ENCODE measurements around the gene FILIP1L. TPM values are rescaled to one million over a fixed set of nuclear protein-coding genes. Genes with fewer than 3 reads are reported as not detected.
"Not testable (repeated sequence)": the region's sequence is repeated elsewhere in the genome, so short reads cannot be mapped to it uniquely, and the experiment has no call there.

FILIP1L gene
- total RNA-seq, 2 donors from 2014 or later, result 370 to 630 TPM

- intact Hi-C loops (cut with DNase I), result loop anchor here in 1 of 2 donors (10.0 kb wide), 1 partner anchor 194 kb away; no protein-coding TSS in a partner anchor
- no peak for DNase-seq (ENCODE audit: low spot score)
These were observed 53.4 kb downstream of the FILIP1L start for GRCh38 chr3:100060685-100061484.

- intact Hi-C loops (cut with DNase I), result no loop called here
- no peak for DNase-seq (ENCODE audit: low spot score)
These were observed 54.8 kb downstream of the FILIP1L start for GRCh38 chr3:100059472-100059871.

GRCh38 chr3:100057716-100058575 lies 56.4 kb downstream of the FILIP1L start:
- DNase-seq (ENCODE audit: low spot score), result no peak
- intact Hi-C loops (cut with DNase I), result loop anchor here in 1 of 2 donors (1.0 kb wide), 1 partner anchor 12 kb away; no protein-coding TSS in a partner anchor

GRCh38 chr3:100053951-100054620 lies 60.2 kb downstream of the FILIP1L start:
- intact Hi-C loops (cut with DNase I), result no loop called here
- DNase-seq (ENCODE audit: low spot score), result no peak

GRCh38 chr3:100051513-100051912 lies 62.8 kb downstream of the FILIP1L start:
- intact Hi-C loops (cut with DNase I); DNase-seq (ENCODE audit: low spot score): not testable (repeated sequence)

- no peak for DNase-seq (ENCODE audit: low spot score)
- intact Hi-C loops (cut with DNase I), result no loop called here
These were observed 66.1 kb downstream of the FILIP1L start for GRCh38 chr3:100048248-100048647.

- no peak for DNase-seq (ENCODE audit: low spot score)
- intact Hi-C loops (cut with DNase I), result no loop called here
These were observed 66.7 kb downstream of the FILIP1L start for GRCh38 chr3:100047455-100048141.

GRCh38 chr3:100046986-100047385 lies 67.3 kb downstream of the FILIP1L start:
- no peak for DNase-seq (ENCODE audit: low spot score)
- intact Hi-C loops (cut with DNase I), result loop anchor here in 1 of 2 donors (1.0 kb wide), 1 partner anchor 11 kb away; no protein-coding TSS in a partner anchor

GRCh38 chr3:100045696-100046095 lies 68.6 kb downstream of the FILIP1L start:
- peak; percentile 85 for DNase-seq (ENCODE audit: low spot score)
- intact Hi-C loops (cut with DNase I), result loop anchor here in 1 of 2 donors (1.0 kb wide), 1 partner anchor 13 kb away; no protein-coding TSS in a partner anchor

GRCh38 chr3:100044369-100044768 lies 69.9 kb downstream of the FILIP1L start:
- intact Hi-C loops (cut with DNase I), result loop anchor here in 1 of 2 donors (5.0 kb wide), 2 partner anchors 102 to 172 kb away; no protein-coding TSS in a partner anchor
- DNase-seq (ENCODE audit: low spot score), result no peak

GRCh38 chr3:100043271-100043670 lies 71.0 kb downstream of the FILIP1L start:
- intact Hi-C loops (cut with DNase I), result loop anchor here in 1 of 2 donors (5.0 kb wide), 2 partner anchors 101 to 171 kb away; no protein-coding TSS in a partner anchor
- no peak for DNase-seq (ENCODE audit: low spot score)

- no peak for DNase-seq (ENCODE audit: low spot score)
- intact Hi-C loops (cut with DNase I), result loop anchor here in 1 of 2 donors (5.0 kb wide), 2 partner anchors 100 to 170 kb away; no protein-coding TSS in a partner anchor
These were observed 71.9 kb downstream of the FILIP1L start for GRCh38 chr3:100042166-100042981.

- DNase-seq (ENCODE audit: low spot score), result no peak
- intact Hi-C loops (cut with DNase I), result loop anchor here in 1 of 2 donors (5.0 kb wide), 2 partner anchors 99 to 169 kb away; no protein-coding TSS in a partner anchor
These were observed 73.0 kb downstream of the FILIP1L start for GRCh38 chr3:100041328-100041749.

GRCh38 chr3:100040451-100041225 lies 73.7 kb downstream of the FILIP1L start:
- no peak for DNase-seq (ENCODE audit: low spot score)
- intact Hi-C loops (cut with DNase I), result loop anchor here in 1 of 2 donors (5.0 kb wide), 2 partner anchors 98 to 168 kb away; no protein-coding TSS in a partner anchor

GRCh38 chr3:100039075-100039474 lies 75.2 kb downstream of the FILIP1L start:
- intact Hi-C loops (cut with DNase I), result no loop called here
- no peak for DNase-seq (ENCODE audit: low spot score)

- DNase-seq (ENCODE audit: low spot score), result no peak
- intact Hi-C loops (cut with DNase I), result no loop called here
These were observed 80.3 kb downstream of the FILIP1L start for GRCh38 chr3:100033903-100034471.

All from posterior vena cava (tissue), 2 donors.